IMR-90 (cell line): ENCODE measurements around the gene ZSWIM3. TPM values are rescaled to one million over a fixed set of nuclear protein-coding genes. Genes with fewer than 3 reads are reported as not detected.

ENCODE experiments used
- ATAC-seq: fragments of 200-7000 bp; cut with Tn5 transposase; 2 replicates; pipeline ENCODE4 v1.9.1; 2020; ENCODE audit warnings: low read depth, mild to moderate bottlenecking, moderate library complexity
- BruUV-seq: library from RNA; stranded (reverse); fragments of 400-500 nt; replicated peaks from 2 replicates; lab custom pipeline; 2021; lab: Mats Ljungman, UMichigan
- CTCF ChIA-PET: fragments of 300-600 bp; formaldehyde crosslinking; extraction: SDS; loops from one replicate; lab custom pipeline; 2021; ENCODE audit warnings: antibody characterized with exemption; lab: Yijun Ruan, JAX
- POLR2A ChIA-PET: fragments of 300-600 bp; sonication (Branson Sonifier 250); formaldehyde crosslinking; loops from one replicate; lab custom pipeline; 2022; ENCODE audit warnings: antibody characterized with exemption; ENCODE audit not compliant: unreplicated experiment; lab: Charles Lee
- DNase-seq: peaks from one replicate; pipeline ENCODE4 v3.0.0; 2013
- H2AFZ ChIP-seq: replicated peaks from 2 replicates; pipeline ENCODE3; 2013; ENCODE audit warnings: low read length, mild to moderate bottlenecking; ENCODE audit not compliant: poor library complexity
- H2AK5ac ChIP-seq: 2 replicates; pipeline ENCODE4 v1.6.1; 2013; ENCODE audit warnings: low read depth, low read length, inconsistent platforms
- H2AK9ac ChIP-seq: replicated peaks from 2 replicates; pipeline ENCODE3; 2013; ENCODE audit warnings: mild to moderate bottlenecking, low read depth, low read length, moderate library complexity; ENCODE audit not compliant: poor library complexity
- H2BK120ac ChIP-seq: 2 replicates; pipeline ENCODE4 v1.6.1; 2013; ENCODE audit warnings: low read depth, low read length, inconsistent platforms
- H2BK15ac ChIP-seq: 3 replicates; pipeline ENCODE4 v1.6.1; 2013; ENCODE audit warnings: low read depth, low read length, inconsistent platforms
- H2BK20ac ChIP-seq: 2 replicates; pipeline ENCODE4 v1.6.1; 2013; ENCODE audit warnings: low read depth, mild to moderate bottlenecking, inconsistent platforms, low read length, moderate library complexity
- H2BK5ac ChIP-seq: 2 replicates; pipeline ENCODE4 v1.6.1; 2013; ENCODE audit warnings: mild to moderate bottlenecking, low read depth, low read length, inconsistent platforms; ENCODE audit not compliant: poor library complexity, severe bottlenecking
- H3K14ac ChIP-seq: replicated peaks from 2 replicates; pipeline ENCODE4 v1.6.1; 2013; ENCODE audit warnings: low read depth, low read length, inconsistent platforms
- H3K18ac ChIP-seq: 2 replicates; pipeline ENCODE4 v1.6.1; 2013; ENCODE audit warnings: low read depth, low read length, control low read depth
- H3K23ac ChIP-seq: 2 replicates; pipeline ENCODE4 v1.6.1; 2013; ENCODE audit warnings: low read depth, low read length, inconsistent platforms
- H3K27ac ChIP-seq: 2 replicates; pipeline ENCODE4 v1.5.1; 2013; ENCODE audit warnings: mild to moderate bottlenecking, control low read depth, low read length; ENCODE audit not compliant: insufficient read depth
- H3K27me3 ChIP-seq: 2 replicates; pipeline ENCODE4 v1.6.1; 2013; ENCODE audit warnings: low read length; ENCODE audit not compliant: control insufficient read depth, insufficient read depth
- H3K36me3 ChIP-seq: 2 replicates; pipeline ENCODE4 v1.6.1; 2013; ENCODE audit warnings: low read length, mixed read lengths; ENCODE audit not compliant: control insufficient read depth, insufficient read depth
- H3K4ac ChIP-seq: 2 replicates; pipeline ENCODE4 v1.6.1; 2013; ENCODE audit warnings: low read depth, low read length, inconsistent platforms
- H3K4me1 ChIP-seq: 2 replicates; pipeline ENCODE4 v1.6.1; 2013; ENCODE audit warnings: low read length, mixed read lengths; ENCODE audit not compliant: control insufficient read depth, insufficient read depth
- H3K4me2 ChIP-seq: 2 replicates; pipeline ENCODE4 v1.6.1; 2013; ENCODE audit warnings: low read depth, mild to moderate bottlenecking, control low read depth, low read length, moderate library complexity
- H3K4me3 ChIP-seq: 2 replicates; pipeline ENCODE4 v1.5.1; 2013; ENCODE audit warnings: low read depth, mild to moderate bottlenecking, control low read depth, low read length, moderate library complexity; ENCODE audit not compliant: insufficient read depth
- H3K56ac ChIP-seq: 2 replicates; pipeline ENCODE4 v1.6.1; 2013; ENCODE audit warnings: low read length, inconsistent platforms; ENCODE audit not compliant: insufficient read depth; ENCODE audit errors: extremely low read depth
- H3K79me1 ChIP-seq, 2 experiments: 2 replicates each; pipeline ENCODE4 v1.6.1; 2013; ENCODE audit warnings: low read length in 2 of 2, inconsistent platforms in 1 of 2, low read depth in 1 of 2
- H3K9ac ChIP-seq: 2 replicates; pipeline ENCODE4 v1.6.1; 2013; ENCODE audit warnings: low read depth, low read length, control low read depth
- H3K9me1 ChIP-seq: 2 replicates; pipeline ENCODE4 v1.6.1; 2013; ENCODE audit warnings: low read length, inconsistent platforms; ENCODE audit not compliant: insufficient read depth
- H3K9me3 ChIP-seq: 2 replicates; pipeline ENCODE4 v1.6.1; 2013; ENCODE audit warnings: low read length; ENCODE audit not compliant: control insufficient read depth, insufficient read depth
- H4K20me1 ChIP-seq: 2 replicates; pipeline ENCODE4 v1.6.1; 2013; ENCODE audit warnings: low read length, inconsistent platforms; ENCODE audit not compliant: insufficient read depth
- H4K5ac ChIP-seq: 2 replicates; pipeline ENCODE4 v1.6.1; 2013; ENCODE audit warnings: mild to moderate bottlenecking, low read depth, low read length, control low read depth
- H4K8ac ChIP-seq, 2 experiments: 2 replicates each; pipeline ENCODE4 v1.6.1; 2013; ENCODE audit warnings: low read depth in 2 of 2, low read length in 2 of 2, control low read depth in 1 of 2, inconsistent platforms in 1 of 2
- H4K91ac ChIP-seq: 2 replicates; pipeline ENCODE4 v1.6.1; 2013; ENCODE audit warnings: low read depth, low read length, inconsistent platforms; ENCODE audit not compliant: insufficient read depth
- MAFK ChIP-seq: IDR thresholded peaks from 2 replicates; pipeline ENCODE4 v1.6.1; 2012; ENCODE audit warnings: low read depth, low read length, improper control_type of control experiment
- MXI1 ChIP-seq: IDR thresholded peaks from 2 replicates; pipeline ENCODE4 v1.6.1; 2012; ENCODE audit warnings: low read depth, mild to moderate bottlenecking, low read length, moderate library complexity, borderline replicate concordance
- RAD21 ChIP-seq: IDR thresholded peaks from 2 replicates; pipeline ENCODE4 v1.6.1; 2012; ENCODE audit warnings: low read length, improper control_type of control experiment
- RCOR1 ChIP-seq: IDR thresholded peaks from 2 replicates; pipeline ENCODE4 v1.6.1; 2012; ENCODE audit warnings: mild to moderate bottlenecking, low read length, improper control_type of control experiment; ENCODE audit not compliant: insufficient replicate concordance
- RFX5 ChIP-seq: IDR thresholded peaks from 2 replicates; pipeline ENCODE4 v1.8.0; 2012; ENCODE audit warnings: low read depth, mild to moderate bottlenecking, low read length, moderate library complexity
- SMC3 ChIP-seq: fragments of 150-350 bp; IDR thresholded peaks from 2 replicates; pipeline ENCODE4 v1.6.1; 2016; ENCODE audit warnings: low read depth, mild to moderate bottlenecking, antibody characterized with exemption, low read length, moderate library complexity
- WGBS, 2 experiments: methylation state at CpG; one replicate each; pipeline versions ENCODE4 v1.1.5 to v1.1.7; 2013; ENCODE audit warnings: missing lambda C conversion rate in 2 of 2; ENCODE audit not compliant: insufficient read length in 1 of 2; ENCODE audit errors: extremely low coverage in 2 of 2; 5-methylcytosine and 5-hydroxymethylcytosine counted together
- dilution Hi-C: fragments of 300-500 bp; cut with HindIII; formaldehyde crosslinking; loops from one replicate; pipeline ENCODE4 v1.14.3; 2018; ENCODE audit warnings: low sequenced_read_pairs; ENCODE audit not compliant: unreplicated experiment
- in situ Hi-C: fragments of 300-500 bp; cut with MboI; formaldehyde crosslinking; loops from 3 replicates; pipeline ENCODE4 v1.14.3; 2019; ENCODE audit warnings: low sequenced_read_pairs, inconsistent platforms, mixed read lengths
- intact Hi-C: fragments of 100-400 bp; cut with micrococcal nuclease; formaldehyde crosslinking; loops from 2 replicates; pipeline ENCODE4 v1.10.0; 2022
- polyA plus RNA-seq, 3 experiments: library from polyadenylated mRNA; depleted of rRNA; stranded (reverse); fragments of >200 nt; gene quantifications; 2 replicates each; pipeline ENCODE4 v1.2.3, GENCODE V29; 2012; ENCODE audit warnings: low replicate concordance in 1 of 3
- total RNA-seq: library from RNA; depleted of rRNA; stranded (reverse); fragments of >200 nt; gene quantifications from 2 replicates; pipeline ENCODE4 v1.2.3, GENCODE V29; 2012
- TF ChIP-seq, protein P1 (sequence below): conservative IDR thresholded peaks from 2 replicates; pipeline ENCODE4 v1.5.1; 2012; ENCODE audit warnings: mild to moderate bottlenecking, low read depth, low read length, improper control_type of control experiment
- TF ChIP-seq, protein P2 (sequence below): fragments of 150-350 bp; IDR thresholded peaks from 2 replicates; pipeline ENCODE4 v1.6.1; 2016; ENCODE audit warnings: low read depth, mild to moderate bottlenecking, low read length, moderate library complexity, borderline replicate concordance

ZSWIM3 gene
- total and polyA plus RNA-seq, 2 of the 4 experiments (the other 2 are of a cell fraction): 3.3 to 8.6 TPM

DNA sequence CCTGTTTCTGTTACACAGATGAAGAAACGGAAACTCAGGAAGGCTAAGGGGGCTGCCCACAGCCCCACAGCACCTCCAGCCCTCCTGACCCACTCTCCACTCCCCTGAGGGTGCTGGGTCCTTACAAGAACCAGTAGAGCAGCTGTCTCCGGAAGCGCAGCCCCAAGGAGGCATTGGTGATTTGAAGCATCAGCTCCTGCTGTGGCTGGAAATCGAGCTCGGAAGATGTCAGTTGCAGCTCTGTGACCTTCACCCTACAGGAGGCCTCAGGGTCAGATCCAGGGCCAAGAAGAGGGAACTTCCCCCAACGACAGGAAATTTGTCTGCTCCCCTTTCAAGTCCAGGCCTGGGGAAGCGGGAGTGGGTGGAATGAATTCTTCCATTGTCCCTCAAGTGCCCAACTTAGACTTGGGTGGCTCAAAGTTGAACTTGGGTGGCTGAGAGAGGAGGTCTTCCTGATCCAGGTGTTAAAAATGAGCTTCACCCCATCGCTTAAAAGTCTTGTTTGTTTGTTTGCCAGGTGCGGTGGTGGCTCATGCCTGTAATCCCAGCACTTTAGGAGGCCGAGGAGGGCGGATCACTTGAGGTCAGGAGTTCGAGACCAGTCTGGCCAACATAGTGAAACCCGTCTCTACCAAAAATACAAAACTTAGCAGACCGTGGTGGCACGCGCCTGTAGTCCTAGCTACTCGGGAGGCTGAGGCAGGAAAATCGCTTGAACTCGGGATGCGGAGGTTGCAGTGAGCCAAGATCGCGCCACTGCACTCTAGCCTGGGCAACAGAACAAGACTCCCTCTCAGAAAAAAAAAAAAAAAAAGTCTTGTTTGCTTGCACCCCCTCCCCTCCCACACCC is 52.6 kb downstream of the ZSWIM3 start:
- Histone ChIP-seq H4K91ac (peak overlapping the region; percentile 24; the same call in 1 of the 2 replicates), H3K27me3 (no peaks in the 10 kb centered on the region), H4K5ac (no peak overlapping the region), H2AFZ (peak overlapping the region; percentile 80), H2BK20ac (0 out of 2 replicates have a peak overlapping the region, but pooled peaks have one; percentile 38), H4K20me1 (peaks cover 5% of the 10 kb centered on the region; the same call in 1 of the 2 replicates), H3K14ac (no peak overlapping the region), H3K27ac (no peak overlapping the region), H2BK120ac (no peak overlapping the region), H2AK5ac (peak overlapping the region; percentile 33), H3K4ac (peak overlapping the region; percentile 4; the same call in 1 of the 2 replicates), H2BK15ac (no peak overlapping the region), H3K9ac (no peak overlapping the region), H3K4me1 (peaks cover 16% of the 10 kb centered on the region), H2AK9ac (peak overlapping the region; percentile 22), H3K56ac (no peak overlapping the region), H3K18ac (no peak overlapping the region), H3K79me1 (peaks cover 5 to 26% of the 10 kb centered on the region in 2 experiments; a peak in 3 of 4 replicates), H3K23ac (no peak overlapping the region), H3K4me2 (no peak overlapping the region), H3K36me3 (peaks cover 25% of the 10 kb centered on the region; the same call in 1 of the 2 replicates), H3K9me1 (peaks cover 27% of the 10 kb centered on the region), H4K8ac (peak overlapping the region; percentile 55 to 85; a peak in 3 of 4 replicates), H3K4me3 (no peak overlapping the region), H2BK5ac (no peak overlapping the region), H3K9me3 (no peaks in the 10 kb centered on the region)
- POLR2A ChIA-PET: interaction anchor here (0.6 kb wide), 1 partner anchor 25 kb away, joined by 8 read pairs; no protein-coding TSS in a partner anchor
- ATAC-seq: no peak
- intact Hi-C loops: loop anchor here (1.0 kb wide), 1 partner anchor 25 kb away; no protein-coding TSS in a partner anchor
- CTCF ChIA-PET: interaction anchor here (1.3 kb wide), 1 partner anchor 20 kb away, joined by 8 read pairs; no protein-coding TSS in a partner anchor
- dilution Hi-C loops: no loop called here
- 91% methylated on average over 9 of the region's 22 CpGs; no CpG with 5 or more reads in 1 of the 2 experiments for WGBS, 2 experiments
- TF ChIP-seq, protein P1, sequence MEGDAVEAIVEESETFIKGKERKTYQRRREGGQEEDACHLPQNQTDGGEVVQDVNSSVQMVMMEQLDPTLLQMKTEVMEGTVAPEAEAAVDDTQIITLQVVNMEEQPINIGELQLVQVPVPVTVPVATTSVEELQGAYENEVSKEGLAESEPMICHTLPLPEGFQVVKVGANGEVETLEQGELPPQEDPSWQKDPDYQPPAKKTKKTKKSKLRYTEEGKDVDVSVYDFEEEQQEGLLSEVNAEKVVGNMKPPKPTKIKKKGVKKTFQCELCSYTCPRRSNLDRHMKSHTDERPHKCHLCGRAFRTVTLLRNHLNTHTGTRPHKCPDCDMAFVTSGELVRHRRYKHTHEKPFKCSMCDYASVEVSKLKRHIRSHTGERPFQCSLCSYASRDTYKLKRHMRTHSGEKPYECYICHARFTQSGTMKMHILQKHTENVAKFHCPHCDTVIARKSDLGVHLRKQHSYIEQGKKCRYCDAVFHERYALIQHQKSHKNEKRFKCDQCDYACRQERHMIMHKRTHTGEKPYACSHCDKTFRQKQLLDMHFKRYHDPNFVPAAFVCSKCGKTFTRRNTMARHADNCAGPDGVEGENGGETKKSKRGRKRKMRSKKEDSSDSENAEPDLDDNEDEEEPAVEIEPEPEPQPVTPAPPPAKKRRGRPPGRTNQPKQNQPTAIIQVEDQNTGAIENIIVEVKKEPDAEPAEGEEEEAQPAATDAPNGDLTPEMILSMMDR: no peak
- TF ChIP-seq SMC3: no peak
- no peak for TF ChIP-seq MAFK
- TF ChIP-seq MXI1: no peak
- TF ChIP-seq RFX5: no peak
- no peak for TF ChIP-seq RAD21
- no peak for TF ChIP-seq RCOR1
- TF ChIP-seq, protein P2, sequence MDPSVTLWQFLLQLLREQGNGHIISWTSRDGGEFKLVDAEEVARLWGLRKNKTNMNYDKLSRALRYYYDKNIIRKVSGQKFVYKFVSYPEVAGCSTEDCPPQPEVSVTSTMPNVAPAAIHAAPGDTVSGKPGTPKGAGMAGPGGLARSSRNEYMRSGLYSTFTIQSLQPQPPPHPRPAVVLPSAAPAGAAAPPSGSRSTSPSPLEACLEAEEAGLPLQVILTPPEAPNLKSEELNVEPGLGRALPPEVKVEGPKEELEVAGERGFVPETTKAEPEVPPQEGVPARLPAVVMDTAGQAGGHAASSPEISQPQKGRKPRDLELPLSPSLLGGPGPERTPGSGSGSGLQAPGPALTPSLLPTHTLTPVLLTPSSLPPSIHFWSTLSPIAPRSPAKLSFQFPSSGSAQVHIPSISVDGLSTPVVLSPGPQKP: no peak
- BruUV-seq: no TSS peak
- in situ Hi-C loops: loop anchor here (25.0 kb wide), 1 partner anchor 573 kb away; the partner anchor contains the start of gene SDC4
- DNase-seq: no peak
